GM10248 (cell line): ENCODE measurements around the gene DYSF.

Experiments
- CTCF ChIA-PET: fragments of 300-600 bp; sonication (Branson Sonifier 250); formaldehyde crosslinking; extraction: SDS; loops from one replicate; lab custom pipeline; 2021; ENCODE audit warnings: antibody characterized with exemption; lab: Yijun Ruan, JAX
- POLR2A ChIA-PET: fragments of 350-650 bp; sonication (Branson Sonifier 250); formaldehyde crosslinking; extraction: SDS; loops from one replicate; lab custom pipeline; 2020; ENCODE audit warnings: antibody characterized with exemption; lab: Yijun Ruan, JAX
- DNase-seq: peaks from one replicate; pipeline ENCODE4 v3.0.0; 2012; ENCODE audit errors: extremely low spot score
- TF ChIP-seq, protein P1 (sequence below): IDR thresholded peaks from 2 replicates; pipeline ENCODE4 v1.5.1; 2012; ENCODE audit warnings: mild to moderate bottlenecking, low read depth; ENCODE audit errors: extremely low read depth, missing control alignments, control extremely low read depth

The DYSF gene

DNA sequence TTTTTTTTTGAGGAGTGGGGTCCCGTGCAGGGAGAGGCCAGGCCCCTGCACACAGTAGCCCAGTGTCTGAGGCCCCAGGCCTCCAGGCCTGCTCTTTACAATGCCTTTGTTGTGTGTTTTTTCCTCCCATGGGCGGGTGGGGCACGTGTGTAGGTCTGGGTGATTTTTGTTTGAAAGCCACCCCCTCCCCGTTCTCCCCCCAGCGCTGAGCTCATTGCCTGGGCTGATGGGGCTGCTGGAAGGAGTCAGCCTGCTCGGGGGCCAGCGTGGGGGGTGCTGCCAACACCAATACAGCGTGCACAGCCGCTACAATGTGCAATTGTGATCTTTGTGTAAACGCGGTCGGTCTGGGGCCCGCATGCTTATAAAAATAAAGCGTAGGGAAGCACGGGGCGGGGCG lies 142.7 kb downstream of the DYSF start:
- no peak for DNase-seq
- POLR2A ChIA-PET = no interaction called here
- TF ChIP-seq, protein P1, sequence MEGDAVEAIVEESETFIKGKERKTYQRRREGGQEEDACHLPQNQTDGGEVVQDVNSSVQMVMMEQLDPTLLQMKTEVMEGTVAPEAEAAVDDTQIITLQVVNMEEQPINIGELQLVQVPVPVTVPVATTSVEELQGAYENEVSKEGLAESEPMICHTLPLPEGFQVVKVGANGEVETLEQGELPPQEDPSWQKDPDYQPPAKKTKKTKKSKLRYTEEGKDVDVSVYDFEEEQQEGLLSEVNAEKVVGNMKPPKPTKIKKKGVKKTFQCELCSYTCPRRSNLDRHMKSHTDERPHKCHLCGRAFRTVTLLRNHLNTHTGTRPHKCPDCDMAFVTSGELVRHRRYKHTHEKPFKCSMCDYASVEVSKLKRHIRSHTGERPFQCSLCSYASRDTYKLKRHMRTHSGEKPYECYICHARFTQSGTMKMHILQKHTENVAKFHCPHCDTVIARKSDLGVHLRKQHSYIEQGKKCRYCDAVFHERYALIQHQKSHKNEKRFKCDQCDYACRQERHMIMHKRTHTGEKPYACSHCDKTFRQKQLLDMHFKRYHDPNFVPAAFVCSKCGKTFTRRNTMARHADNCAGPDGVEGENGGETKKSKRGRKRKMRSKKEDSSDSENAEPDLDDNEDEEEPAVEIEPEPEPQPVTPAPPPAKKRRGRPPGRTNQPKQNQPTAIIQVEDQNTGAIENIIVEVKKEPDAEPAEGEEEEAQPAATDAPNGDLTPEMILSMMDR = no peak
- CTCF ChIA-PET = no interaction called here

DNA sequence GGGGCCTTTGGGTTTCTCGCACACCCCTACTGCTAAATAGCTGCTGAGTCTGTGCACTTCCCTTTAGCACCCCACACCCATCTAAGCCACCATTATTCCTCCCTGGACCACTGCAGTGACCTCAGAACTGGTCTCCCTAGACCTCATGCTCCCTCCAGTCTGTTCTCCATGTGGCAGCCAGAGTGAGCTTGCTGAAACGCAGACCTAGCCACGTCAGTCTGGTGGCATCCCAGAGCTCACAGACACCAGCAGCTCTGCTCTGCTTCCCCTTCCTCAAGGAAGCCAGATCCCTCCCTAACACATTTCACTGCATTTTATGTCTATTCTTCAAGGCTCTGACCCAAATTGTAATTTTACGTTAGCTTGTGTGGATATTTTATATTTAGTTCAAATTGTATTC lies 144.4 kb downstream of the DYSF start:
- ChIA-PET POLR2A (no interaction called here), CTCF (no interaction called here)
- TF ChIP-seq, protein P1 = no peak
- no peak for DNase-seq

DNA sequence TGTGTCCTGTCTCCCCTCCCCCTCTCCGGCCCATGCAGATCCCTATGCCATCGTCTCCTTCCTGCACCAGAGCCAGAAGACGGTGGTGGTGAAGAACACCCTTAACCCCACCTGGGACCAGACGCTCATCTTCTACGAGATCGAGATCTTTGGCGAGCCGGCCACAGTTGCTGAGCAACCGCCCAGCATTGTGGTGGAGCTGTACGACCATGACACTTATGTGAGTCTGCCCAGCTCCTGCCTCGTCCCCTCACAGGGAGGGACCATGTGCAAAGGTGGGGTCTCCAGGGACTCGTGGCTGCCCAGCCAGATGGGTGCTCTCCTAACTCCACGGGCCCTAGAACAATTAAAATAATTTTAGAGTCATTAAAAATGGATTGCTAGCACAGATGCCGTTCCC lies 145.2 kb downstream of the DYSF start:
- no peak for DNase-seq
- TF ChIP-seq, protein P1 = no peak
- ChIA-PET POLR2A (no interaction called here), CTCF (interaction anchor here (0.7 kb wide), 1 partner anchor 10 kb away, joined by 3 read pairs; no protein-coding TSS in a partner anchor)

DNA sequence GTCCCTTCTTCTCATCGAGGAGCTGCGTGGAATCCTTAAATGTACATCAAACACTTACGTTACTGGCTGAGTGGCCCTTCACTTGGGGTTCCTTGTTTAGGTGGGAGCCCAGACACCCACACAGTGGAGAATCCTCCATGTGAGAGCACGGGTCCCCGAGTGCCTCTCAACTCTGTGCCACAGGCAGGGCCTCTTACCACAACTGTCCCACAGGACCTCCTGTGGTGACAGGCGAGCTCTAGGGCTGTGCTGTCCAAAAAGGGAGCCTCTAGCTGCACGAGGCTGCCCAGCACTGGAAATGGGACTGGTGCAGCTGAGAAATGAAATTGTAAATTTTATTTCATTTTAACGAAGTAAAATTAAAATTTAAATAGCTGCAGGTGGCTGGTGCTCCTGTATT lies 145.7 kb downstream of the DYSF start:
- CTCF ChIA-PET = interaction anchor here (0.7 kb wide), 1 partner anchor 10 kb away, joined by 3 read pairs; no protein-coding TSS in a partner anchor
- POLR2A ChIA-PET = no interaction called here
- TF ChIP-seq, protein P1 = no peak
- DNase-seq = no peak

DNA sequence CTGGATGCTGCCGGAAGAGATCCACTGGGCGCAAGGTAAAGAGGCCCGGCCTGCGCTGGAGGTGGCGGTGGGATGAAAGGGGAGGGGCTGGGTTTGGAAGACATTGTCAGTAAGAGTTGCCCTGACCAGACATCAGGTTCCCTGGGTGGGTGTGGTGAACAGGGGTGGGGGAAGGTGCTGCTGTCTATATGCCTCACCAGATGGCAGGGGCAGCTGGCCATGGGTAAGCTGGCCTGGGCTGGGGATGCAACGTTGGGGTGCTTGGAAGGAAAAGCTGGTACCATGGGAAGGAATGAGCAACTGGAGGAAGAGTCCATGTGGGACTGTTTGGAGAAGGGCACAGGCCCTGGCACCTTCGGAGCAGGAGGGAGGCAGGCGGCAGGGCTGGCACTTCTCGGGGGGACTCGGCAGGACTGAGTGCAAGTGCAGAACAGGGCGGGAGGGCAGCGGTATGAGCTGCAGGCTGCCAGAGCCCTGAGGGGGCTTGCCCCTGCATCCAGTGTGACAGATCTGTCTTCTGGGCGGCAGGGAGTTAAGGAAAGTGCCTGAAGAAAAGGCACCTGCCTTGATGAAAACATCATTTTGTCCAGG lies 146.4 kb downstream of the DYSF start:
- TF ChIP-seq, protein P1 = no peak
- DNase-seq = no peak
- POLR2A ChIA-PET = no interaction called here
- CTCF ChIA-PET = no interaction called here

DNA sequence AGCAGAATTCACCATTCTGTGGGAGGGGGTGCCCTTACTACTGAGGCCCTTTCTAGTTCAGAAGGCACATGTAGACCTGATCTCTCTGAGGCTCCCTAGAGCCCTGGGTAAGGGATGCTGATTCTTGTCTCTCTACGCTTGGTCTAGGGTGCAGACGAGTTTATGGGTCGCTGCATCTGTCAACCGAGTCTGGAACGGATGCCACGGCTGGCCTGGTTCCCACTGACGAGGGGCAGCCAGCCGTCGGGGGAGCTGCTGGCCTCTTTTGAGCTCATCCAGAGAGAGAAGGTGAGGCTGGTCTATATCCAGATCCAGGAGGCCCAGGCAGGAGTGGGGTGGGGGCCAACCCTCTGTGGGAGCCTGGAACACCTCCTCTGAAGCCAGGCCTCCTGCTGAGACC lies 147.2 kb downstream of the DYSF start:
- CTCF ChIA-PET = no interaction called here
- POLR2A ChIA-PET = no interaction called here
- TF ChIP-seq, protein P1 = no peak
- DNase-seq = no peak
